Vagina (tissue), 2 donors: ENCODE measurements around the gene LTK. TPM values are rescaled to one million over a fixed set of nuclear protein-coding genes. Genes with fewer than 3 reads are reported as not detected.

ENCODE experiments used
- DNase-seq, 2 donors: peaks; one replicate each; pipeline ENCODE4 v3.0.0-alpha.2; 2017; ENCODE audit errors: extremely low spot score in 2 of 2
- H3K27ac ChIP-seq: fragments of 200-600 bp; sonication (generic); one replicate; pipeline ENCODE4 v1.5.1; 2019
- H3K27me3 ChIP-seq: fragments of 200-600 bp; sonication (generic); one replicate; pipeline ENCODE4 v1.5.1; 2019
- H3K36me3 ChIP-seq, 2 donors: fragments of 200-600 bp; sonication (generic); one replicate each; pipeline ENCODE4 v1.5.1; 2017 to 2019
- H3K4me1 ChIP-seq: fragments of 200-600 bp; sonication (generic); one replicate; pipeline ENCODE4 v1.5.1; 2019
- H3K4me3 ChIP-seq, 2 donors: fragments of 200-600 bp; sonication (generic); 1 replicate in 1 of 2; 2 replicates in 1 of 2; pipeline ENCODE4 v1.5.1; 2016 to 2019
- H3K9me3 ChIP-seq: fragments of 200-600 bp; sonication (generic); one replicate; pipeline ENCODE4 v1.5.1; 2019
- CTCF ChIP-seq, 3 experiments: fragments of 450-650 bp in 2 of 3; fragments of 200-600 bp in 1 of 3; sonication (generic) in 1 of 3; IDR thresholded peaks; one replicate each; pipeline ENCODE4 v1.5.1; 2017 to 2019; ENCODE audit warnings: antibody characterized with exemption in 3 of 3, mild to moderate bottlenecking in 2 of 3, moderate library complexity in 2 of 3
- POLR2A ChIP-seq, 2 donors: fragments of 450-650 bp; IDR thresholded peaks; one replicate each; pipeline ENCODE4 v1.6.1; 2017; ENCODE audit warnings: antibody characterized with exemption in 2 of 2, mild to moderate bottlenecking in 2 of 2, moderate library complexity in 2 of 2
- POLR2AphosphoS5 ChIP-seq, 2 donors: sonication (generic); formaldehyde crosslinking; IDR thresholded peaks; one replicate each; pipeline ENCODE4 v1.9.0; 2017; ENCODE audit warnings: antibody characterized with exemption in 2 of 2, mild to moderate bottlenecking in 2 of 2, low read depth in 1 of 2; ENCODE audit not compliant: insufficient read depth in 1 of 2
- intact Hi-C: fragments of 100-400 bp; cut with DNase I; formaldehyde crosslinking; loops from one replicate; pipeline ENCODE4 v1.15.1; 2023
- total RNA-seq: library from RNA; depleted of rRNA; stranded (reverse); fragments of >200 nt; gene quantifications from one replicate; pipeline ENCODE4 v1.2.3, GENCODE V29; 2016

LTK gene
- total RNA-seq, 1 donor from 2014 or later, result 1.5 TPM

- Histone ChIP-seq H3K9me3 (no peaks in the 10 kb centered on the region), H3K27ac (no peak overlapping the region), H3K4me1 (peaks cover 22% of the 10 kb centered on the region), H3K36me3 (no peaks in the 10 kb centered on the region), H3K4me3 (no peak overlapping the region), H3K27me3 (no peaks in the 10 kb centered on the region)
- DNase-seq, result no peak
- intact Hi-C loops, result no loop called here
- TF ChIP-seq POLR2A (IDR thresholded peaks at IDR 0.05), result no peak
- no peak for TF ChIP-seq POLR2AphosphoS5 (IDR thresholded peaks at IDR 0.05; ENCODE audit: insufficient read depth in 1 of 2, low read depth in 1 of 2)
- no peak for TF ChIP-seq CTCF (IDR thresholded peaks at IDR 0.05)
Observed at GRCh38 chr15:41489641-41490040, 24.0 kb downstream of the LTK start.

GRCh38 chr15:41487802-41488201 lies 25.8 kb downstream of the LTK start:
- TF ChIP-seq POLR2AphosphoS5 (IDR thresholded peaks at IDR 0.05; ENCODE audit: insufficient read depth in 1 of 2, low read depth in 1 of 2), result no peak
- TF ChIP-seq CTCF (IDR thresholded peaks at IDR 0.05), result no peak
- no peak for TF ChIP-seq POLR2A (IDR thresholded peaks at IDR 0.05)
- Histone ChIP-seq H3K4me3 (no peak overlapping the region), H3K9me3 (no peaks in the 10 kb centered on the region), H3K27me3 (no peaks in the 10 kb centered on the region), H3K4me1 (peaks cover 9% of the 10 kb centered on the region), H3K27ac (no peak overlapping the region), H3K36me3 (peaks cover 0 to 2% of the 10 kb centered on the region in 2 donors)
- DNase-seq, result no peak
- intact Hi-C loops, result no loop called here

GRCh38 chr15:41487381-41487780 lies 26.2 kb downstream of the LTK start:
- TF ChIP-seq POLR2A (IDR thresholded peaks at IDR 0.05) (no peak), CTCF (IDR thresholded peaks at IDR 0.05) (no peak), POLR2AphosphoS5 (IDR thresholded peaks at IDR 0.05; ENCODE audit: insufficient read depth in 1 of 2, low read depth in 1 of 2) (no peak)
- Histone ChIP-seq H3K36me3 (peaks cover 0 to 7% of the 10 kb centered on the region in 2 donors), H3K27me3 (no peaks in the 10 kb centered on the region), H3K9me3 (no peaks in the 10 kb centered on the region), H3K27ac (no peak overlapping the region), H3K4me1 (peaks cover 5% of the 10 kb centered on the region), H3K4me3 (no peak overlapping the region)
- no peak for DNase-seq
- intact Hi-C loops, result no loop called here

GRCh38 chr15:41486286-41486685 lies 27.3 kb downstream of the LTK start:
- Histone ChIP-seq H3K4me3 (no peak overlapping the region), H3K27me3 (no peaks in the 10 kb centered on the region), H3K9me3 (no peaks in the 10 kb centered on the region), H3K36me3 (peaks cover 0 to 18% of the 10 kb centered on the region in 2 donors), H3K27ac (no peak overlapping the region), H3K4me1 (no peaks in the 10 kb centered on the region)
- TF ChIP-seq POLR2AphosphoS5 (IDR thresholded peaks at IDR 0.05; ENCODE audit: insufficient read depth in 1 of 2, low read depth in 1 of 2) (no peak), CTCF (IDR thresholded peaks at IDR 0.05) (no peak), POLR2A (IDR thresholded peaks at IDR 0.05) (no peak)
- intact Hi-C loops, result no loop called here
- DNase-seq, result no peak

- H3K27ac ChIP-seq, result no peak overlapping the region
- intact Hi-C loops, result no loop called here
- no peaks in the 10 kb centered on the region for H3K4me1 ChIP-seq
- H3K9me3 ChIP-seq, result no peaks in the 10 kb centered on the region
- peaks cover 0 to 28% of the 10 kb centered on the region in 2 donors for H3K36me3 ChIP-seq
- TF ChIP-seq CTCF (IDR thresholded peaks at IDR 0.05), result no peak
- TF ChIP-seq POLR2AphosphoS5 (IDR thresholded peaks at IDR 0.05; ENCODE audit: insufficient read depth in 1 of 2, low read depth in 1 of 2), result no peak
- no peak for TF ChIP-seq POLR2A (IDR thresholded peaks at IDR 0.05)
- H3K4me3 ChIP-seq, result no peak overlapping the region
- DNase-seq, result no peak
- H3K27me3 ChIP-seq, result no peaks in the 10 kb centered on the region
Observed at GRCh38 chr15:41484937-41485625, 28.5 kb downstream of the LTK start.
